ENCODE results near the gene WASF3.

WASF3 gene

GRCh38 chr13:26718146-26718545, 160.7 kb downstream of the WASF3 start:
- Histone ChIP-seq H4K20me1 (ENCODE audit: control insufficient read depth, insufficient read depth, low read depth, low read length) (no peaks in the 10 kb centered on the region), H3K4me3 (ENCODE audit: low read length) (no peak overlapping the region), H3K79me2 (ENCODE audit: control insufficient read depth, low read length) (no peaks in the 10 kb centered on the region), H3K36me3 (ENCODE audit: control insufficient read depth, low read length) (no peaks in the 10 kb centered on the region), H3K4me2 (ENCODE audit: low read length) (no peak overlapping the region), H3K27ac (ENCODE audit: low read depth, low read length) (no peak overlapping the region), H3F3A (ENCODE audit: control insufficient read depth, insufficient read depth) (no peaks in the 10 kb centered on the region), H3K4me1 (ENCODE audit: control insufficient read depth, low read length) (peaks cover 11% of the 10 kb centered on the region), H3K9me3 (ENCODE audit: control insufficient read depth, insufficient read depth, low read length) (no peaks in the 10 kb centered on the region), H3K27me3 (ENCODE audit: control insufficient read depth, low read length) (peaks cover 5% of the 10 kb centered on the region; the same call in 1 of the 2 replicates), H3K9me2 (replicated peaks; ENCODE audit: control insufficient read depth, low read length) (no peaks in the 10 kb centered on the region)
- TF ChIP-seq CTCF (IDR thresholded peaks at IDR 0.05; ENCODE audit: low read depth, low read length, poor library complexity, severe bottlenecking) (no peak), EZH2phosphoT487 (IDR thresholded peaks at IDR 0.05; ENCODE audit: borderline replicate concordance, low read length) (no peak)

- H3F3A ChIP-seq (ENCODE audit: control insufficient read depth, insufficient read depth), result no peaks in the 10 kb centered on the region
- no peak overlapping the region for H3K4me2 ChIP-seq (ENCODE audit: low read length)
- H3K4me1 ChIP-seq (ENCODE audit: control insufficient read depth, low read length), result peaks cover 11% of the 10 kb centered on the region
- no peaks in the 10 kb centered on the region for H3K9me3 ChIP-seq (ENCODE audit: control insufficient read depth, insufficient read depth, low read length)
- H3K79me2 ChIP-seq (ENCODE audit: control insufficient read depth, low read length), result no peaks in the 10 kb centered on the region
- no peak overlapping the region for H3K27ac ChIP-seq (ENCODE audit: low read depth, low read length)
- H3K27me3 ChIP-seq (ENCODE audit: control insufficient read depth, low read length), result peaks cover 5% of the 10 kb centered on the region; the same call in 1 of the 2 replicates
- no peaks in the 10 kb centered on the region for H3K9me2 ChIP-seq (replicated peaks; ENCODE audit: control insufficient read depth, low read length)
- no peaks in the 10 kb centered on the region for H3K36me3 ChIP-seq (ENCODE audit: control insufficient read depth, low read length)
- no peaks in the 10 kb centered on the region for H4K20me1 ChIP-seq (ENCODE audit: control insufficient read depth, insufficient read depth, low read depth, low read length)
- no peak for TF ChIP-seq EZH2phosphoT487 (IDR thresholded peaks at IDR 0.05; ENCODE audit: borderline replicate concordance, low read length)
- TF ChIP-seq CTCF (IDR thresholded peaks at IDR 0.05; ENCODE audit: low read depth, low read length, poor library complexity, severe bottlenecking), result no peak
- no peak overlapping the region for H3K4me3 ChIP-seq (ENCODE audit: low read length)
Observed at GRCh38 chr13:26718872-26719271, 161.4 kb downstream of the WASF3 start.

GRCh38 chr13:26719356-26719945, 162.0 kb downstream of the WASF3 start:
- Histone ChIP-seq H3K79me2 (ENCODE audit: control insufficient read depth, low read length) (no peaks in the 10 kb centered on the region), H3K9me3 (ENCODE audit: control insufficient read depth, insufficient read depth, low read length) (no peaks in the 10 kb centered on the region), H3K4me2 (ENCODE audit: low read length) (no peak overlapping the region), H3F3A (ENCODE audit: control insufficient read depth, insufficient read depth) (no peaks in the 10 kb centered on the region), H3K27me3 (ENCODE audit: control insufficient read depth, low read length) (peaks cover 5% of the 10 kb centered on the region; the same call in 1 of the 2 replicates), H3K4me1 (ENCODE audit: control insufficient read depth, low read length) (peaks cover 11% of the 10 kb centered on the region), H3K9me2 (replicated peaks; ENCODE audit: control insufficient read depth, low read length) (no peaks in the 10 kb centered on the region), H3K4me3 (ENCODE audit: low read length) (no peak overlapping the region), H3K27ac (ENCODE audit: low read depth, low read length) (no peak overlapping the region), H3K36me3 (ENCODE audit: control insufficient read depth, low read length) (no peaks in the 10 kb centered on the region), H4K20me1 (ENCODE audit: control insufficient read depth, insufficient read depth, low read depth, low read length) (no peaks in the 10 kb centered on the region)
- TF ChIP-seq EZH2phosphoT487 (IDR thresholded peaks at IDR 0.05; ENCODE audit: borderline replicate concordance, low read length), result no peak
- TF ChIP-seq CTCF (IDR thresholded peaks at IDR 0.05; ENCODE audit: low read depth, low read length, poor library complexity, severe bottlenecking), result no peak
